GM13977 (cell line): ENCODE data around the gene TMCC3.

Experiments
- DNase-seq: peaks from one replicate; pipeline ENCODE4 v3.0.0; 2012; ENCODE audit warnings: low spot score
- CTCF ChIP-seq: IDR thresholded peaks from 2 replicates; pipeline ENCODE4 v1.5.1; 2012; ENCODE audit warnings: mild to moderate bottlenecking, control low read depth; ENCODE audit not compliant: insufficient read depth; ENCODE audit errors: extremely low read depth, missing control alignments
- in situ Hi-C: fragments of 300-500 bp; cut with MboI; formaldehyde crosslinking; loops from one replicate; pipeline ENCODE4 v1.12.0; 2022; ENCODE audit warnings: low sequenced_read_pairs, low pct_unique_long_range_greater_than_20kb, mixed read lengths, inconsistent platforms; ENCODE audit not compliant: unreplicated experiment

The TMCC3 gene

DNA sequence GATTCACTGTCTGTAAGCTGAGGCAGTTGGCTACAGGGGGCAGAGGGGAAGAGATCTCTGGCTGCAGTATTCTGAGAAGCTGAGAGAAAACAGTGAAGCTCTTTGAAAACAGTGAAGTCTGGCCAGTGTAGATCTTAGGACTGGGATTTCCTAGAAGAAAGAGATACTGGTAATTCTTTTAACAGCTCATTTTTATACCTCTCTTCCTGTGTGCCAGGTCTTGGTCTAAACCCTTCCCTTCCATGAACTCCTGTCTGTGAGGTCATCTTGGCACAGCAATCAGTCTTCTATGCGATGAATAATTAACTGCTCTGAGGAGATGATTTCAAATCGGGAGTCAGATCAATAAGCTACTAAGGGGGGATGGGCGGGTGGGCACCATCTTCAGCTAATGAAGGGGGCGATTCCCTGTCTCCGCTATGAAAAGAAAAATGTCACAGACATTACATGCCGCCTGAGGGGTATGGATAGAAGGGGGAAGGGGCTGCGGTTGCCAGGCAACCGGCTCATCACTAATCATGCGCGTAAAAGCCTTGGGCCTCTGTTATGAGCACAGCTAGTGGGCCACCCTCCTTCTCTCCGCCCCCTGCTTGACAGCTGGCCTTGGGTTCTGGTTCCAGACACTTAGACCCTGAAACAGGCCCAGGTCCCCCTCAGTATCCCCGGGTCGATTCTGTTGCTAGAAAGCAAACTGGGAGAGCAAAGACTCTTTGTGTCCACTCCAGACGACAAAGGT is 115.4 kb downstream of the TMCC3 start:
- TF ChIP-seq CTCF: no peak
- in situ Hi-C loops: loop anchor here (5.0 to 10.0 kb wide), 2 partner anchors 210 to 398 kb away; no protein-coding TSS in a partner anchor
- no peak for DNase-seq

DNA sequence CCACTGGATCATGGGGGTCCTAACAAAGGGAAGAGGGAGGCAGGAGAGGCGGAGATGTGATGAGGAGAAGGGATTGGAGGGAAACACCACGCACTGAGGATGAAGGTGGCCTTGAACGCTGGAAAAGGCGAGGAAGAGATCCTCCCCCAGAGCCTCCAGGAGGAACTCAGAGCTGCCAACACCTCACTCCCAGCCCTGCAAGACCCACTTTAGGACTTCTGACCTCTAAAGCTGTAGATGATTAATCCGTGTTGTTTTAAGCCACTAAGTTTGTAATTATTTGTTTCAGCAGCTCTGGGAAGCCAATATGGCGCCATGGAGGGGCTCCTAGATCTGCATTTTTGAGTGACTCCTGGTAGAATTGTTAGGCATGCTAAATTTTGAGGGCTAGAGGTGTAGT is 116.1 kb downstream of the TMCC3 start:
- no peak for TF ChIP-seq CTCF
- DNase-seq: no peak
- in situ Hi-C loops: loop anchor here (5.0 to 10.0 kb wide), 2 partner anchors 209 to 397 kb away; no protein-coding TSS in a partner anchor

GRCh38 chr12:94532490-94533422 is 117.6 kb downstream of the TMCC3 start:
- in situ Hi-C loops: loop anchor here (5.0 to 10.0 kb wide), 2 partner anchors 208 to 395 kb away; no protein-coding TSS in a partner anchor
- TF ChIP-seq CTCF: peak; percentile 92
- peak; percentile 78 for DNase-seq

- in situ Hi-C loops: loop anchor here (5.0 to 10.0 kb wide), 2 partner anchors 206 to 394 kb away; no protein-coding TSS in a partner anchor
- TF ChIP-seq CTCF: no peak
These were observed 119.1 kb downstream of the TMCC3 start for GRCh38 chr12:94531196-94531720.

DNA sequence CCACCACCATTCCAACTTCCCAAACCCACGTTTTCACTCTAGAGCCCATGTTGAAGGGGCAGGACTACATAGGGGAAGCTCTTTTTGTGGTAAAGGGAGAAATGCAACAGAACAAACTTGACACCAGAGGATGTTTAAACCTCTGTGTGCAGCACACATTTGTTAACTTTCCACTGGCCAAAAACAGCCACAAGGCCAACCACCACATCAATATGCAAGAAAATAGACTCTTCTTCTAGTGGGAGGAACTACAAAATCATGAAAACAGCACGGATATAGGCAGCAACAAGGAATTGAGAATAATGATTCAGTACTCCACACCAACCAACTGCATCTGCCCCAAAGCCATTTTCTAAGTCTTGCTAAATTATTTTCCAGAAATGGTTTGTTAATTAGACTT is 124.4 kb downstream of the TMCC3 start:
- in situ Hi-C loops: no loop called here
- DNase-seq: peak; percentile 26
- TF ChIP-seq CTCF: no peak

More at GRCh38 chr12:94531196-94531720, 119.1 kb downstream of the TMCC3 start:
- no peak for DNase-seq
